ENCODE data around the gene ITGA1.

- no peak for TF ChIP-seq CTCF (IDR thresholded peaks at IDR 0.05)
- no peak for TF ChIP-seq POLR2A (IDR thresholded peaks at IDR 0.05)
Measured at GRCh38 chr5:52983731-52984636, 196.3 kb downstream of the ITGA1 start.
